GM21528 (cell line): ENCODE data around the gene RAB21.
"Not testable (repeated sequence)": the region's sequence is repeated elsewhere in the genome, so short reads cannot be mapped to it uniquely, and the experiment has no call there.

Experiments
- ATAC-seq: cut with Tn5 transposase; IDR thresholded peaks from one replicate; pipeline ENCODE4 v1.9.1; 2021; ENCODE audit warnings: mild to moderate bottlenecking, moderate library complexity; ENCODE audit not compliant: unreplicated experiment, low FRiP score

The RAB21 gene

DNA sequence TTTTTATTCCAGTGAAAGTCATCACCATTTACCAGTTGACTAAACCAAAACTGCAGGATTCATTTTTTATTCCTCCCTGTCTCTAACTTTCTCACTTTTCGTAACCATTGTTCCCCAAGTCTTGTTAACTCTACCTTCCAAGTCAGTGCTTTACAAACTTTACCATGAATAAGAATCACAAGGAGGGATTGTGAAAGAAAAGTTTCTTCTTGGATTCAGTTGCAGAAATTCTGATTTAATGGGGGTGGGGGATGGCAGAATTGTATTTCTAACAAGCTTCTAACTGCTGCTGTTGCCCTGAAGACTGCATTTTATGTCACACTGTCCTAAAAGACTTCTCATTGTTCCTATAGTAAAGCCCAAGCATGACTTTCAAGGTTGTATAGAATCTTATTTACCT, 5.0 kb upstream of the RAB21 start:
- ATAC-seq, result no peak

DNA sequence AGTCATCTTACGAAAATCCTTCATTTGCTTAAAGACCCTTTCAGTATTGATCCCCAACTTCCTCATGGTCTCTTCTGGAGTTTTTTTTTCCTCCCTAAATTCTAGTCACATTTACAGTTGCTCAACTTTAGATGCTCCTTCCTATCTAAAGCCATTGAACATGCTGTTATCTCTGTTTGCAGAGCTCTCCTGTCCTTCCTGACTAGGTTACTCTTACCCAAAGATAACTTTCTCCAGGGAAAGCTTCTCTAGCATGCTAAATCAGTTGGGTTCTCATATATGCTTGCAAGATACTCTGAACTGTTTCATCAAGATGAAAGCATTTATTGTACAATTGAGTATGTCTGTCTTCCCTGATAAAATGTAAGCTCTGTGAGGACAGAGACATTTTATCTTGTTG, 1.8 kb upstream of the RAB21 start:
- no peak for ATAC-seq

- ATAC-seq, result peak; percentile 54
Observed at GRCh38 chr12:71755146-71755892, 656 bp downstream of the RAB21 start.

DNA sequence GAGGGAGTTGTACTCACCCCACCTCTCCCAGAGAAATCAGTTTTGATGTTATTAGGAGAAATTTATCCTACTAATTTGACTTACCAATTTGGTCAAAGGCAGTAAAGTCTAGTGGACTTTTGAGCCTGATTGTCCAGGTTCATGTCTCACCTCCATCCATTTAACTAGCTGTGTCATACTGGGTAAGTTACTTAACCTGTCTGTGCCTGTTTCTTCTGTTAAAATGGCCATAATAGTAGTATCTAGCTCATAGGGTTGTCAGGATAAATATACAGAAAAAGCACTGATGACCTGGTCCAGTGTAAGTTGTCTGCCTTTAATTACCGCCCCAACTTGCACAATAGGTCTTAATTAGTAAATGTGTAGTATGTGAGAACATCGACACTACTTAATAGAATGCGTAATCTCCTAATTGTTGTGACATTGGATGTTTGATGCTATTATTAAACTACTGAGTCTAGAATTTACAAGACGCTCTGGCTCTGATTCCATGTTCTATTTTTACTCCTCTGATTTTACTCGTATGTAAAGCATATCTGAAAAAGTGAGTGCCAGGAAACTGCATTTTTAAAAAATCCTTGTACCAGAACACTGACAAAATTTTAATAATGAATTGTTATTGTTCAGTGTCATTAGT, 1.5 kb downstream of the RAB21 start:
- no peak for ATAC-seq

DNA sequence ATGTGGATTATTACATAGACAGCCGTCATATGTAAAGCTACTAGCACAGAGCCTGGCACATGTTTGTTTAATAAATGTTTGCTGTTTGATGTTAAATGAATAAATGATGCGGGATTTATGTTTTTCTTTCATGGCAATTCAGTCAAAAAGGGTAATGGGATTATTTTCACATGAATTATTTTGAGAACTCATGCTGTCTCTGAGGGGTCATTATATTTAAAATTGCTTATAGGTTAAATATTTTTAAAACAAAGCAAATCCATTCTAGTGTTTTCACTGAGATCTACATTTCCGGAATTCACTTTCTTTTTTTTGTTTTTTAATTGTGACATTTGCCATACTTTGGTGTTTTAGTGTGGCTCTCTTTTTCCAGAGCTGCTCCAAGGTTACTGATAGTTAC, 5.3 kb downstream of the RAB21 start:
- ATAC-seq, result no peak

DNA sequence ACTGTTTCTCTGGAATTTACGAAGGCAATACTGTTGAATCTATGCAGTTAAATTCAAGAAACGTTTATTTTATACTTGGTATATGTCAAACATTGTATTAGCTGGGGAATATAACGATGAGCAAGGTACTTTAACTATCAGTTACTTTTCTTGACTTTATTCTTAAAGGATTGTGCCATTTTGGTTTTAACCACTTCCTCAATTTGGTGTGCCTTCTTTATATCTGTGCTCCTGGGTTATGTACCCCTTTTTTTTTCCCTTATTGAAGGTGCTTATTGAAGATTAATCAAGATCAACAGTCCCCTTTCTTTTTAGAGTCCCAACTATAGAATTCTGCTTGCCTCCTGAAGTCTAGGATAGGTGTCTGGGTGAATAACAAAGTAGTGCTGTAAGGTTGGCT, 5.8 kb downstream of the RAB21 start:
- no peak for ATAC-seq

GRCh38 chr12:71761354-71761753, 6.7 kb downstream of the RAB21 start:
- not testable (repeated sequence) for ATAC-seq

DNA sequence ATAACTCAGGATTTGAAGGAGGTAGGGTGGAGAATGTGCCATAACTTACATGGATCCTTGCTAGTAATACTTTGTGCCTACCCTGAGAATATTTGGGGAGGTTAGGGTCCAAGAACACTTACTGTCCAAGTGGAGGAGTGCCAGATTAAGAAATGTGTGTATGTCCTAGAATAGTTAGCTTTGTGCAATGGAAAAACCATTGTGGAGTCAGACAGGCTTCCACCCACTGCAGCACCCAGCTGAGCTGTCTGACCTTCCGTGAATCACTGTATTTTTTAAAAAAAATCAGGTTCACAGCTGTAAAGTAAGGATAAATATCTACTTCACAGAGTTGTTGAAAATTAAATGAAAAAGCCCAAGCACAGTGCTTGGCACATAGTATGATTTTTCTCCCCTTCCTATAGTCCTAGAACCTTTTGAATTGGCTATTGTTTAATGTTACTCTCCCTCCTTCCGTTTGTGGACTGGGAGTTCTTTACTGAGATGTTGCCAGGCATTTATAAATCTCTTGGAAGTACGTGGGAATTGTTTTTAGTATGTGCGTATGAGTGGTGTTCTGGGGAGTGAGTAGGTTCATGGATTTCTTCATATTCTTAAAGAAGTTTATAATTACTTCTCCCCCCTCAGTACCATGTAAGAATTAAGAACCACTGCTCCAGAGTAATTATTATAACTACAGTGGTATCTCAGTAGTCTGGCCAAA, 9.2 kb downstream of the RAB21 start:
- no peak for ATAC-seq

- ATAC-seq, result no peak
Observed at GRCh38 chr12:71764587-71765321, 10.1 kb downstream of the RAB21 start.

- ATAC-seq, result no peak
Observed at GRCh38 chr12:71766202-71766601, 11.5 kb downstream of the RAB21 start.

DNA sequence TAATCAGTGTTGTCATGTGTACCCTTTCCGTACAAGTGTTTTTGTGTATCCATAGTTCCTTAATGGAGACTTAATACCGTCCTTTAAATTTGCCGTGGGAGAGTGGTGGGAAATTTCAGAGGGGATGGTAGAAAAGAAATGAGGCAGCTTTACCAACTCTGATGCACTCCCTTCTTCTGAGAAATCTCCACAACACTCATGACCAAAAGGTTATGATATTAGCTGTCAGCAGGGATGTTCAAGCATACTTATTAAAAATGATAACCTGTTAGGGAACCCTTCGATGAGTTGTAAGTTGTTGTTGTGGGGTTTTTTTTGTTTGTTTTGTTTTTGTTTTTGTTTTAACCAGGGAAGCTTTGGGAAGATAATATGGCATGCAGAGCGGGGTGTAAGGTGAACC, 12.5 kb downstream of the RAB21 start:
- ATAC-seq, result no peak

DNA sequence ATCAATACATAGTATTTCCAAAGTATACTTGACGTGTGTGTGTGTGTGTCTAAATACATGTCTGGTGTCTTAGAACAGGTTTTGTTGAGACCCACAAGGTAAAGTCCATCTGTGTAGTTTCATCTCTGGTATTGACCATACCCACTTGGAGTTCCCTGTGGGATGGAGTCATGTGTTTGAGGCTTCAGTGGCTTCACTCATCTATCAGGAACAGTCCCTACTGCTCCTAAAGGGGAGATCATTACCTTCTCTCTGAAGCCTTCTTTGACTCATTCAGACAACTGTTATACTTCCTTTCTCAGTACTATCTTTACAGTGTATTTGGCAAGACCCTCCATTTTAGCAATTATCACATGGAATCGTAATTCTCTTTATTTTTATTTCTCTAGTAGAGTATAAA, 14.2 kb downstream of the RAB21 start:
- ATAC-seq, result no peak

- no peak for ATAC-seq
Observed at GRCh38 chr12:71771069-71771468, 16.4 kb downstream of the RAB21 start.

DNA sequence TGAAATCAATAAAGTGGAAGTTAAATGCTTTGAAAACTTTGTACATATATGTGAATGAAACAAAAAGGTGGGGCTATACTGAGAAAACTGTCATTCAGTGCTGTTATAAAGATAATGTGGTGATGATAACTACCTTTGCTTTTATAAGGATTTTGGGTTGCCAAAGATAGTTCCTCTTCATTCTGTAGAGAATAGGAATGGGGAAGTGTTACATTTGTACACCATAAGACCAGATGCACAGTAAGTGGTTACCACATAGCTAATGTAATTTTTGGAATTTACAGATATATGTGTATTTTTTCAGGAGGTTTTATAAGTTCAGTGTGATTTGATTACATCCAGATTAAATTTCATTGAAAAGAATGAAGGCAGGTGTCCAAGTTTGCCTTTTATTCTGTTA, 18.1 kb downstream of the RAB21 start:
- ATAC-seq, result no peak

- ATAC-seq, result peak; percentile 69
Observed at GRCh38 chr12:71780237-71780822, 25.7 kb downstream of the RAB21 start.

DNA sequence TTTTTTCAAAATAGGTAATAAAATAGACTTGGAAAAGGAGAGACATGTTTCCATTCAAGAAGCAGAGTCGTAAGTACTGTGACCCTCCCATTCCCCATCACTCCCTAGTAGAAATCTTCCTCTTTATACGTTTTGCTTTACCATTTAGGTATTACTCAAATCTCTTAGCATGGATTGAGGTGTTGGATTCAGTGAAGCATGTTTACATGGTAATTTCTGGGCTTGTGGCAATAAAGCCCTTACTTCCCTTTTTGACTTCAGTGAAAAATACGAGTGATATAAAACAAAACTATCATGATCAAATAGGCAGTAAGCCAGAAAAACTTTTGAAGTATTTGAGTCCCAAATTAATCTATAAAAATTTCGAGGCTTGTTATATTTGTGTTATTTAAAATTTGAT, 27.4 kb downstream of the RAB21 start:
- no peak for ATAC-seq

DNA sequence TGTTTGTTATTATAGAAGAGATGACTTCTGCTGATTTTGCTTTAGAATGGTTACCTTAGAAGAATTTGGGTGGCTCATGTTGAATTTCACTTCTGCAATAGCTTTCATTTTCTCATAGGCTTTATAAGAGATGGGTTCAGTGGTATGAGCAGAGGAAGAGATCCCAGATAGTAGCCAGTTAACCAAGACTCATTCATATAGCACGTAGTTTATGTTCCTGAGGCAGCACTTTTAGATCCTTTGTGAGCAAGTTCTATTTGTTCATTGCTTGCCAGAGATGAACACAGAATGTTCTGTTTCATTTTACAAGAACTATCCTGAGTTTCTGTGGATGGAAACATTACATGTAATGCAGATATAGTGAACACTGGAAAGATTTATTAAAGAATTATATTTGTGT, 32.2 kb downstream of the RAB21 start:
- no peak for ATAC-seq

DNA sequence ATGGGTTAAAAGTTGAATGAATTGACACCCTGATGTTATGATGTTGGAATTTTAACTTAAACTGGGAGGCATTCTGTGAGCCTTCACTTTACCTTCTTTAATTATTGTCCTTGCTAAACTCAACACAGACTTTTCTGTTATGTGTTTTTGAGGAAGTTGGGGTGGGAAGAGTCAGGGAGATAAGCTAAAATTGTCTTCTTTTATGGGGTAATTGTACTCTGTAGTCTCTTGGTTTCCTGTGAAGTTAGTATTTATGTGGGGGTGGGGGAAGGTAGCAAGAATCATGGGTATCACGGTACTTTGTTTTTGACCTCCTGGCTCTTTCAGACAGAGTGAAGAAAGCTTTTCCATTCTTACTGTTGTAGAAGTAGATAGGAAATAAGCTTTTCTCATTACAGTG, 32.9 kb downstream of the RAB21 start:
- no peak for ATAC-seq

- ATAC-seq, result no peak
Observed at GRCh38 chr12:71790331-71790730, 35.7 kb downstream of the RAB21 start.

- ATAC-seq, result no peak
Observed at GRCh38 chr12:71791473-71792150, 36.9 kb downstream of the RAB21 start.
